Measurements from ENCODE around the gene EIF1.

GRCh38 chr17:41680426-41681040 lies 8.2 kb upstream of the EIF1 start:
- no peak for TF ChIP-seq CTCF (IDR thresholded peaks at IDR 0.05)
- TF ChIP-seq POLR2A (IDR thresholded peaks at IDR 0.05): no peak
- TF ChIP-seq EP300 (IDR thresholded peaks at IDR 0.05): no peak

Data from tibial nerve (tissue), 4 donors.